ENCODE results near the gene LCN2.
A peak's percentile ranks its signal among the peaks of the same experiment; 100 is the strongest.

LCN2 gene

GRCh38 chr9:128144239-128145181 lies 4.7 kb upstream of the LCN2 start:
- H3K4me3 ChIP-seq (ENCODE audit: low read depth, low read length): no peak overlapping the region
- DNase-seq (ENCODE audit: low read depth): no peak

GRCh38 chr9:128145536-128145935 lies 3.7 kb upstream of the LCN2 start:
- no peak for DNase-seq (ENCODE audit: low read depth)
- H3K4me3 ChIP-seq (ENCODE audit: low read depth, low read length): no peak overlapping the region

- H3K4me3 ChIP-seq (ENCODE audit: low read depth, low read length): no peak overlapping the region
- no peak for DNase-seq (ENCODE audit: low read depth)
Observed at GRCh38 chr9:128145951-128146351, 3.3 kb upstream of the LCN2 start.

GRCh38 chr9:128146591-128147120 lies 2.6 kb upstream of the LCN2 start:
- no peak for DNase-seq (ENCODE audit: low read depth)

GRCh38 chr9:128148509-128149000 lies 698 bp upstream of the LCN2 start:
- no peak for DNase-seq (ENCODE audit: low read depth)
- H3K4me3 ChIP-seq (ENCODE audit: low read depth, low read length): no peak overlapping the region

More at GRCh38 chr9:128146591-128147120, 2.6 kb upstream of the LCN2 start:
- H3K4me3 ChIP-seq (ENCODE audit: low read depth, low read length): no peak overlapping the region

- H3K4me3 ChIP-seq (ENCODE audit: low read depth, low read length): no peak overlapping the region
- no peak for DNase-seq (ENCODE audit: low read depth)
Observed at GRCh38 chr9:128149951-128150593, 819 bp downstream of the LCN2 start.

- no peak for DNase-seq (ENCODE audit: low read depth)
- no peak overlapping the region for H3K4me3 ChIP-seq (ENCODE audit: low read depth, low read length)
Observed at GRCh38 chr9:128150594-128151308, 1.5 kb downstream of the LCN2 start.

- H3K4me3 ChIP-seq (ENCODE audit: low read depth, low read length): no peak overlapping the region
- no peak for DNase-seq (ENCODE audit: low read depth)
Observed at GRCh38 chr9:128151309-128152132, 2.3 kb downstream of the LCN2 start.

GRCh38 chr9:128152133-128153059 lies 3.1 kb downstream of the LCN2 start:
- H3K4me3 ChIP-seq (ENCODE audit: low read depth, low read length): no peak overlapping the region
- no peak for DNase-seq (ENCODE audit: low read depth)

- H3K4me3 ChIP-seq (ENCODE audit: low read depth, low read length): no peak overlapping the region
- no peak for DNase-seq (ENCODE audit: low read depth)
Observed at GRCh38 chr9:128153060-128153946, 4.0 kb downstream of the LCN2 start.

GRCh38 chr9:128153947-128154695 lies 4.9 kb downstream of the LCN2 start:
- DNase-seq (ENCODE audit: low read depth): no peak
- no peak overlapping the region for H3K4me3 ChIP-seq (ENCODE audit: low read depth, low read length)

GRCh38 chr9:128155736-128156500 lies 6.7 kb downstream of the LCN2 start:
- no peak for DNase-seq (ENCODE audit: low read depth)
- no peak overlapping the region for H3K4me3 ChIP-seq (ENCODE audit: low read depth, low read length)

- no peak for DNase-seq (ENCODE audit: low read depth)
- H3K4me3 ChIP-seq (ENCODE audit: low read depth, low read length): peak overlapping the region; percentile 52
Observed at GRCh38 chr9:128159522-128159783, 10.2 kb downstream of the LCN2 start.

- peak within 1 kb of the TSS; percentile 90 for H3K4me3 ChIP-seq (ENCODE audit: low read depth, low read length)
- DNase-seq (ENCODE audit: low read depth): peak; percentile 69
Observed at GRCh38 chr9:128159784-128160602, 10.7 kb downstream of the LCN2 start, which contains the start of gene BBLN. Gene BBLN, plus strand, starts transcription at chr9:128160265. Its CDS starts 143 bp downstream, at chr9:128160408.

GRCh38 chr9:128160603-128160987 lies 11.3 kb downstream of the LCN2 start:
- H3K4me3 ChIP-seq (ENCODE audit: low read depth, low read length): peak overlapping the region; percentile 90
- DNase-seq (ENCODE audit: low read depth): no peak

Data from skeletal muscle cell (primary cell).